Kidney capillary endothelial cell (primary cell): ENCODE measurements around the gene NAA15.
A peak's percentile ranks its signal among the peaks of the same experiment; 100 is the strongest.
"Not testable (repeated sequence)": the region's sequence is repeated elsewhere in the genome, so short reads cannot be mapped to it uniquely, and the experiment has no call there.

Source experiments
- DNase-seq: peaks from one replicate; pipeline ENCODE4 v3.0.0-alpha.2; 2018; ENCODE audit warnings: low spot score

NAA15 gene

GRCh38 chr4:139367421-139368090 is 66.3 kb downstream of the NAA15 start:
- no peak for DNase-seq

GRCh38 chr4:139368998-139369397 is 67.7 kb downstream of the NAA15 start:
- DNase-seq: no peak

GRCh38 chr4:139374251-139374650 is 72.9 kb downstream of the NAA15 start:
- DNase-seq: no peak

- DNase-seq: no peak
Measured at GRCh38 chr4:139386421-139386820, 85.1 kb downstream of the NAA15 start.

GRCh38 chr4:139389102-139389501 is 87.8 kb downstream of the NAA15 start:
- no peak for DNase-seq

- no peak for DNase-seq
Measured at GRCh38 chr4:139389991-139390390, 88.7 kb downstream of the NAA15 start.

- no peak for DNase-seq
Measured at GRCh38 chr4:139391731-139392130, 90.4 kb downstream of the NAA15 start.

- DNase-seq: no peak
Measured at GRCh38 chr4:139392797-139393196, 91.5 kb downstream of the NAA15 start.

- no peak for DNase-seq
Measured at GRCh38 chr4:139401368-139401767, 100.1 kb downstream of the NAA15 start.

- DNase-seq: no peak
Measured at GRCh38 chr4:139402436-139402835, 101.1 kb downstream of the NAA15 start.

- DNase-seq: no peak
Measured at GRCh38 chr4:139403462-139403861, 102.2 kb downstream of the NAA15 start.

- DNase-seq: no peak
Measured at GRCh38 chr4:139410312-139410711, 109.0 kb downstream of the NAA15 start.

- DNase-seq: not testable (repeated sequence)
Measured at GRCh38 chr4:139414671-139415210, 113.4 kb downstream of the NAA15 start.

GRCh38 chr4:139416073-139416673 is 114.9 kb downstream of the NAA15 start:
- DNase-seq: peak; percentile 72

- DNase-seq: peak; percentile 100
Measured at GRCh38 chr4:139419388-139419914, 118.1 kb downstream of the NAA15 start.

- no peak for DNase-seq
Measured at GRCh38 chr4:139420652-139421051, 119.3 kb downstream of the NAA15 start.

- no peak for DNase-seq
Measured at GRCh38 chr4:139436122-139436521, 134.8 kb downstream of the NAA15 start.

GRCh38 chr4:139438141-139438540 is 136.8 kb downstream of the NAA15 start:
- no peak for DNase-seq

- no peak for DNase-seq
Measured at GRCh38 chr4:139441029-139441428, 139.7 kb downstream of the NAA15 start.

- DNase-seq: no peak
Measured at GRCh38 chr4:139443661-139444060, 142.4 kb downstream of the NAA15 start.

- not testable (repeated sequence) for DNase-seq
Measured at GRCh38 chr4:139444881-139445280, 143.6 kb downstream of the NAA15 start.

GRCh38 chr4:139447078-139447477 is 145.8 kb downstream of the NAA15 start:
- not testable (repeated sequence) for DNase-seq

- DNase-seq: no peak
Measured at GRCh38 chr4:139450586-139450985, 149.3 kb downstream of the NAA15 start.
